Vagina (tissue), 2 donors: ENCODE results near the gene TIGD2.

ENCODE experiments used
- POLR2A ChIP-seq, 2 donors: fragments of 450-650 bp; IDR thresholded peaks; one replicate each; pipeline ENCODE4 v1.6.1; 2017; ENCODE audit warnings: antibody characterized with exemption in 2 of 2, mild to moderate bottlenecking in 2 of 2, moderate library complexity in 2 of 2
- POLR2AphosphoS5 ChIP-seq, 2 donors: sonication (generic); formaldehyde crosslinking; IDR thresholded peaks; one replicate each; pipeline ENCODE4 v1.9.0; 2017; ENCODE audit warnings: antibody characterized with exemption in 2 of 2, mild to moderate bottlenecking in 2 of 2, low read depth in 1 of 2; ENCODE audit not compliant: insufficient read depth in 1 of 2
- TF ChIP-seq, protein P1 (sequence below), 3 experiments: fragments of 450-650 bp in 2 of 3; fragments of 200-600 bp in 1 of 3; sonication (generic) in 1 of 3; IDR thresholded peaks; one replicate each; pipeline ENCODE4 v1.5.1; 2017 to 2019; ENCODE audit warnings: antibody characterized with exemption in 3 of 3, mild to moderate bottlenecking in 2 of 3, moderate library complexity in 2 of 3

DNA sequence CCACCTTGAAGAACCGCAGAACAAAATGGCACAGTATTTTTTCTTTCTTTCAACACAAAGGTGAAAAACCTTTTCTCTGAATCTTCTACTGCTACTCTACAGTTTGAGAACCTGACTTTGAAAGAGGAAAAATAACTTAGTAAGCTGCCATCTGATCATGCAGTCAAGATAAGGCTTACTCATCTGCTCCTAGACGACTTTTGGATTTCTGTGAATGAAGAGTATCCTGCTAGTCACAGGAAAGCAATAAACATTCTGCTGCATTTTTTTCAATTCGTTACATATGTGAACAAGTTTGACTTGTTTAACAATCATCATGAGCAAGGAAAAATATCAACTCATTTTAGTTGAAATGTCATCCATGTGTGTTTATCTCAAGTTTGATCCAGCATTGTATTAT is 25.2 kb downstream of the TIGD2 start:
- TF ChIP-seq, protein P1, sequence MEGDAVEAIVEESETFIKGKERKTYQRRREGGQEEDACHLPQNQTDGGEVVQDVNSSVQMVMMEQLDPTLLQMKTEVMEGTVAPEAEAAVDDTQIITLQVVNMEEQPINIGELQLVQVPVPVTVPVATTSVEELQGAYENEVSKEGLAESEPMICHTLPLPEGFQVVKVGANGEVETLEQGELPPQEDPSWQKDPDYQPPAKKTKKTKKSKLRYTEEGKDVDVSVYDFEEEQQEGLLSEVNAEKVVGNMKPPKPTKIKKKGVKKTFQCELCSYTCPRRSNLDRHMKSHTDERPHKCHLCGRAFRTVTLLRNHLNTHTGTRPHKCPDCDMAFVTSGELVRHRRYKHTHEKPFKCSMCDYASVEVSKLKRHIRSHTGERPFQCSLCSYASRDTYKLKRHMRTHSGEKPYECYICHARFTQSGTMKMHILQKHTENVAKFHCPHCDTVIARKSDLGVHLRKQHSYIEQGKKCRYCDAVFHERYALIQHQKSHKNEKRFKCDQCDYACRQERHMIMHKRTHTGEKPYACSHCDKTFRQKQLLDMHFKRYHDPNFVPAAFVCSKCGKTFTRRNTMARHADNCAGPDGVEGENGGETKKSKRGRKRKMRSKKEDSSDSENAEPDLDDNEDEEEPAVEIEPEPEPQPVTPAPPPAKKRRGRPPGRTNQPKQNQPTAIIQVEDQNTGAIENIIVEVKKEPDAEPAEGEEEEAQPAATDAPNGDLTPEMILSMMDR (IDR thresholded peaks at IDR 0.05), result no peak
- TF ChIP-seq POLR2A (IDR thresholded peaks at IDR 0.05) (no peak), POLR2AphosphoS5 (IDR thresholded peaks at IDR 0.05; ENCODE audit: insufficient read depth in 1 of 2, low read depth in 1 of 2) (no peak)
